NCI-H2081 treated with DMSO at 0.1 percent for 48 hours (cell line): ENCODE measurements around the gene SEMA3C.

ENCODE experiments used
- DNase-seq: peaks from one replicate; lab custom pipeline; 2025; lab: John Stamatoyannopoulos, UW

The SEMA3C gene

GRCh38 chr7:80885757-80886156 lies 33.1 kb downstream of the SEMA3C start:
- DNase-seq: no peak

- no peak for DNase-seq
Observed at GRCh38 chr7:80884511-80885195, 34.2 kb downstream of the SEMA3C start.

- DNase-seq: no peak
Observed at GRCh38 chr7:80883154-80884025, 35.5 kb downstream of the SEMA3C start.

GRCh38 chr7:80882213-80882801 lies 36.5 kb downstream of the SEMA3C start:
- no peak for DNase-seq

GRCh38 chr7:80881351-80881900 lies 37.4 kb downstream of the SEMA3C start:
- no peak for DNase-seq

GRCh38 chr7:80879849-80880248 lies 39.0 kb downstream of the SEMA3C start:
- no peak for DNase-seq

- no peak for DNase-seq
Observed at GRCh38 chr7:80876894-80877414, 41.9 kb downstream of the SEMA3C start.

- no peak for DNase-seq
Observed at GRCh38 chr7:80875537-80876120, 43.2 kb downstream of the SEMA3C start.

GRCh38 chr7:80873140-80873539 lies 45.7 kb downstream of the SEMA3C start:
- DNase-seq: no peak

GRCh38 chr7:80871228-80871627 lies 47.6 kb downstream of the SEMA3C start:
- no peak for DNase-seq

- DNase-seq: no peak
Observed at GRCh38 chr7:80870813-80871212, 48.0 kb downstream of the SEMA3C start.

GRCh38 chr7:80869821-80870751 lies 48.8 kb downstream of the SEMA3C start:
- no peak for DNase-seq

- no peak for DNase-seq
Observed at GRCh38 chr7:80869106-80869784, 49.6 kb downstream of the SEMA3C start.

- DNase-seq: no peak
Observed at GRCh38 chr7:80868566-80868965, 50.3 kb downstream of the SEMA3C start.

GRCh38 chr7:80860554-80860953 lies 58.3 kb downstream of the SEMA3C start:
- no peak for DNase-seq

GRCh38 chr7:80859272-80859970 lies 59.4 kb downstream of the SEMA3C start:
- no peak for DNase-seq

- no peak for DNase-seq
Observed at GRCh38 chr7:80858141-80858903, 60.5 kb downstream of the SEMA3C start.

- DNase-seq: no peak
Observed at GRCh38 chr7:80856769-80857168, 62.1 kb downstream of the SEMA3C start.

- no peak for DNase-seq
Observed at GRCh38 chr7:80851896-80852476, 66.9 kb downstream of the SEMA3C start.
